Stromal cell of bone marrow (primary cell): ENCODE measurements around the gene SUZ12.
"Not testable (repeated sequence)": the region's sequence is repeated elsewhere in the genome, so short reads cannot be mapped to it uniquely, and the experiment has no call there.

Experiments used
- DNase-seq: peaks from one replicate; pipeline ENCODE4 v3.0.0-alpha.2; 2012; ENCODE audit warnings: low read depth

Gene SUZ12

GRCh38 chr17:32041306-32041875 is 104.6 kb downstream of the SUZ12 start:
- DNase-seq, result not testable (repeated sequence)

GRCh38 chr17:32042266-32042665 is 105.5 kb downstream of the SUZ12 start:
- DNase-seq, result not testable (repeated sequence)

- not testable (repeated sequence) for DNase-seq
Observed at GRCh38 chr17:32045611-32046010, 108.8 kb downstream of the SUZ12 start.

- DNase-seq, result not testable (repeated sequence)
Observed at GRCh38 chr17:32047663-32048062, 110.9 kb downstream of the SUZ12 start.
